Measurements from ENCODE around the gene YARS1. TPM values are rescaled to one million over a fixed set of nuclear protein-coding genes. Genes with fewer than 3 reads are reported as not detected.

The YARS1 gene
- polyA plus RNA-seq, 1 donor (not counting 4 experiments of a cell fraction or from before 2014, with no cell fraction given) = 68.4 TPM

DNA sequence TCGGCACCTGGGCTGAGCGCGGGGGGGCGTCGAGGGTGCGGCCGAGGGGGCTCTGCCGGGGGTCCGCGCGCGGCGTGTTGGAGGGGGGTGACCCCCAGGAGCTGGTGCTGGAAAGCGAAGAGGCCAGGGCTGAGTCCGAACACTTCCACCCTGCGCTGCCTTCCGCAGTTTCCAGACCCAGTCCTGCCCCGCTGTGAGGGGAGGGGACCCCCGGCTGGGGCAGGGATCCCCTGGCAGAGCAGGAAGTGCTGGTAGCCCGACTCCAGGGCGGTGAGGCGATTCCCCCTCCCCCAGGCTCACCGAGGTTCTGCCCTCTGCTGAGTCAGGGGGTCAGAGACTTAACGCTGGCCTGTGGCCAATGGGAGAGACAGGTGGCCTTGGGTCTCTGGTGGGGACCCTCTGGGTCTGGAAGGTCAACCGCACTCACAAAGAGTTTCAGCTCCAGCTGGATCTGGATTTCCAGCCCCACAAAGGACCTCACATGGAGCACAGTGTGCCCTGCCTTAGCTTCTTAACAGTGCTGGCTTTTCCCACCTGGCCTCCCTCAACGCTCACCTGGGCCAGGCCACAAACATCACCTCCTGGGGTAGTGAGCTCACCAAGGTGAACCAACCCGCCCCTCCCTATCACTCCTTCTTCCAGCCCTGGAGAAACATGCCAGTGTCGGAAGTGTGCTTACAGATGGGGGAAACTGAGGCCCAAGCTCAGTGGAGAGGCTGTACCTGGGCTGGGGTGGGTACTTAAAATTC is 74.8 kb downstream of the YARS1 start:
- no peak for TF ChIP-seq EZH2 (IDR thresholded peaks at IDR 0.05; ENCODE audit: low read length)
- TF ChIP-seq, protein P1, sequence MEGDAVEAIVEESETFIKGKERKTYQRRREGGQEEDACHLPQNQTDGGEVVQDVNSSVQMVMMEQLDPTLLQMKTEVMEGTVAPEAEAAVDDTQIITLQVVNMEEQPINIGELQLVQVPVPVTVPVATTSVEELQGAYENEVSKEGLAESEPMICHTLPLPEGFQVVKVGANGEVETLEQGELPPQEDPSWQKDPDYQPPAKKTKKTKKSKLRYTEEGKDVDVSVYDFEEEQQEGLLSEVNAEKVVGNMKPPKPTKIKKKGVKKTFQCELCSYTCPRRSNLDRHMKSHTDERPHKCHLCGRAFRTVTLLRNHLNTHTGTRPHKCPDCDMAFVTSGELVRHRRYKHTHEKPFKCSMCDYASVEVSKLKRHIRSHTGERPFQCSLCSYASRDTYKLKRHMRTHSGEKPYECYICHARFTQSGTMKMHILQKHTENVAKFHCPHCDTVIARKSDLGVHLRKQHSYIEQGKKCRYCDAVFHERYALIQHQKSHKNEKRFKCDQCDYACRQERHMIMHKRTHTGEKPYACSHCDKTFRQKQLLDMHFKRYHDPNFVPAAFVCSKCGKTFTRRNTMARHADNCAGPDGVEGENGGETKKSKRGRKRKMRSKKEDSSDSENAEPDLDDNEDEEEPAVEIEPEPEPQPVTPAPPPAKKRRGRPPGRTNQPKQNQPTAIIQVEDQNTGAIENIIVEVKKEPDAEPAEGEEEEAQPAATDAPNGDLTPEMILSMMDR (optimal IDR thresholded peaks at IDR 0.05 in 1 of 3, IDR thresholded peaks at IDR 0.05 in 1 of 3, conservative IDR thresholded peaks at IDR 0.05 in 1 of 3; ENCODE audit: extremely low read depth in 1 of 3, insufficient read depth in 2 of 3, low read length in 3 of 3) = no peak
- dilution Hi-C loops (cut with MboI; ENCODE audit: extremely low pct_ligation_motif_present, low sequenced_read_pairs) = no loop called here
- H3K27me3 ChIP-seq (ENCODE audit: control insufficient read depth, extremely low read depth, insufficient read depth, low read length) = no peaks in the 10 kb centered on the region
- no peaks in the 10 kb centered on the region for H3K9me3 ChIP-seq (ENCODE audit: control insufficient read depth, low read depth, low read length)
- peak overlapping the region; percentile 72 to 82 (median 82) for H3K4me3 ChIP-seq (ENCODE audit: control insufficient read depth in 2 of 3, extremely low read depth in 1 of 3, insufficient read depth in 2 of 3, low read depth in 1 of 3, low read length in 3 of 3)
- peak overlapping the region; percentile 39 for H2AFZ ChIP-seq (ENCODE audit: control insufficient read depth, low read length)
- peaks cover 51% of the 10 kb centered on the region for H3K79me2 ChIP-seq (ENCODE audit: control insufficient read depth, insufficient read depth, low read length)
- peaks cover 5% of the 10 kb centered on the region for H4K20me1 ChIP-seq (ENCODE audit: control insufficient read depth, extremely low read depth, insufficient read depth, low read length)
- peaks cover 27% of the 10 kb centered on the region for H3K4me1 ChIP-seq (ENCODE audit: control insufficient read depth, extremely low read depth, insufficient read depth, low read length)
- peaks cover 7 to 10% of the 10 kb centered on the region in 2 experiments for H3K36me3 ChIP-seq (ENCODE audit: control insufficient read depth in 2 of 2, extremely low read depth in 1 of 2, insufficient read depth in 2 of 2, low read length in 2 of 2)
- peak overlapping the region; percentile 87 for H3K9ac ChIP-seq (ENCODE audit: control insufficient read depth, extremely low read depth, insufficient read depth, low read length)
- DNase-seq (ENCODE audit: low read depth, low spot score) (no peak), FAIRE-seq (peak; percentile 23)
- peak overlapping the region; percentile 99 for H3K4me2 ChIP-seq (ENCODE audit: control insufficient read depth, extremely low read depth, insufficient read depth, low read depth, low read length)
- no peaks in the 10 kb centered on the region for H3K9me1 ChIP-seq (ENCODE audit: control insufficient read depth, extremely low read depth, insufficient read depth, low read length)
- H3K27ac ChIP-seq (ENCODE audit: control insufficient read depth, insufficient read depth, low read length) = peak overlapping the region; percentile 81

DNA sequence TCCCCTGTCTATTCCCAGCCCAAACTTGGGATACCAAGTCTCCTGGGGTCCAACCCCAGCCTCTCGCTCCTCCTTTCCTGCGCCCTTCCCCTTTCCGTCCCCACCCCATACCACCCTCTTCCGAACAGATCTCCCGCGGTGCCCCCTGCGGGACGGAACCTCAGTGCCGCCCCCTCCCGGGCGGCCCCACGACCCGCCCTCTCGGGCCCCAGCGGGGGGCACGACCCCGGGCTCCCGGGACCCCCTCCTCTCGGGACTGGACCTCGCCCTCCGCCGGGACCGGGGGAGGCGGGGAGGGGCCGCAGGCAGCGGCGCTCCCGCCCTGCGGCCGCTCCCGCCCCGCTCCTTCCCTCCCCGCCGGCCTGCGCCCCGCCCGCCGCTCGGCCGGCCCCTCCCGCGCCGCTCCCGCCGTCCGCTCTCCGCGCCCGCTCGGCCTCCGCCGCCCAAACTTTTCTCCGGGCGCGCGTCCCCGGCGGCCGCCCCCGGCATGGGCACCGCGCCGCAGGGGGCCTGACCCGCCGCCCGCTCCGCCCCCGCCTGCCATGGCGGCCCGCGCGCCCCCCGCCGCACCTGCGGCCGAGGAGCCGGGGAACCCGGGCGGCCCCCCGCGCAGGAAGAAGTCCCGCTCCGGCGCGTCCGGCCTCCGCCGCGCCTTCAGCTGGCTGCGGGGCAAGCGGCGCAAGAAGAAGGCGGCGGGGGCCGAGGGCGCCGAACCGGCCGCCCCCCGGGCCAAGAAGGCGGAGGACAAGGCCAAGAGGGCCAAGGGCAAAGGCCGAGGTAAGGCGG is 75.6 kb downstream of the YARS1 start:
- no peaks in the 10 kb centered on the region for H3K9me1 ChIP-seq (ENCODE audit: control insufficient read depth, extremely low read depth, insufficient read depth, low read length)
- peak overlapping the region; percentile 81 for H3K27ac ChIP-seq (ENCODE audit: control insufficient read depth, insufficient read depth, low read length)
- peaks cover 7% of the 10 kb centered on the region in 2 experiments for H3K36me3 ChIP-seq (ENCODE audit: control insufficient read depth in 2 of 2, extremely low read depth in 1 of 2, insufficient read depth in 2 of 2, low read length in 2 of 2)
- DNase-seq (ENCODE audit: low read depth, low spot score) (no peak), FAIRE-seq (no peak)
- no peaks in the 10 kb centered on the region for H3K9me3 ChIP-seq (ENCODE audit: control insufficient read depth, low read depth, low read length)
- dilution Hi-C loops (cut with MboI; ENCODE audit: extremely low pct_ligation_motif_present, low sequenced_read_pairs) = no loop called here
- peak overlapping the region; percentile 99 for H3K4me2 ChIP-seq (ENCODE audit: control insufficient read depth, extremely low read depth, insufficient read depth, low read depth, low read length)
- H4K20me1 ChIP-seq (ENCODE audit: control insufficient read depth, extremely low read depth, insufficient read depth, low read length) = peaks cover 5% of the 10 kb centered on the region
- H3K4me1 ChIP-seq (ENCODE audit: control insufficient read depth, extremely low read depth, insufficient read depth, low read length) = peaks cover 31% of the 10 kb centered on the region
- no peak for TF ChIP-seq EZH2 (IDR thresholded peaks at IDR 0.05; ENCODE audit: low read length)
- TF ChIP-seq, protein P1 (optimal IDR thresholded peaks at IDR 0.05 in 1 of 3, IDR thresholded peaks at IDR 0.05 in 1 of 3, conservative IDR thresholded peaks at IDR 0.05 in 1 of 3; ENCODE audit: extremely low read depth in 1 of 3, insufficient read depth in 2 of 3, low read length in 3 of 3) = peak in 2 of 3 experiments; percentile 37 to 46
- H3K4me3 ChIP-seq (ENCODE audit: control insufficient read depth in 2 of 3, extremely low read depth in 1 of 3, insufficient read depth in 2 of 3, low read depth in 1 of 3, low read length in 3 of 3) = peak overlapping the region; percentile 74 to 82 (median 82)
- H2AFZ ChIP-seq (ENCODE audit: control insufficient read depth, low read length) = peak overlapping the region; percentile 74
- peak overlapping the region; percentile 87 for H3K9ac ChIP-seq (ENCODE audit: control insufficient read depth, extremely low read depth, insufficient read depth, low read length)
- peaks cover 43% of the 10 kb centered on the region for H3K79me2 ChIP-seq (ENCODE audit: control insufficient read depth, insufficient read depth, low read length)
- H3K27me3 ChIP-seq (ENCODE audit: control insufficient read depth, extremely low read depth, insufficient read depth, low read length) = no peaks in the 10 kb centered on the region
